EH (cell line): ENCODE measurements around the gene TMEM263.

ENCODE experiments used
- DNase-seq: peaks from one replicate; pipeline ENCODE4 v3.0.0-alpha.2; 2015; ENCODE audit warnings: low read depth

Gene TMEM263

DNA sequence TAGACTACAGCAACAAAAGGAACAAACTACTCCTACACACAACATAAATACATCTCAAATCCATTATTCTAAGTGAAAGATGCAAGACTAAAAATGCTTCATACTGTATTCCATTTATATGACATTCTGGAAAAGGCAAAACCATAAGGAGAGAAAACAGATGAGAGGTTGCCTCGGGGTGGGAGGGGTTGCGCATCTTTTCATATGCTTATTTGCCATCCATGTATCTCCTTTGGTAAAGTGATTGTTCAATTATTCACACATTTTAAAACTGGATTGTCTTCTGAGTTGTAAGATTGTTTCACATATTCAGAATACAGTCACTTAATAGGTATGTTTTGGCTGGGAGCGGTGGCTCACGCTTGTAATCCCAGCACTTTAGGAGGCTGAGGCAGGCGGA is 5.1 kb upstream of the TMEM263 start:
- no peak for DNase-seq

DNA sequence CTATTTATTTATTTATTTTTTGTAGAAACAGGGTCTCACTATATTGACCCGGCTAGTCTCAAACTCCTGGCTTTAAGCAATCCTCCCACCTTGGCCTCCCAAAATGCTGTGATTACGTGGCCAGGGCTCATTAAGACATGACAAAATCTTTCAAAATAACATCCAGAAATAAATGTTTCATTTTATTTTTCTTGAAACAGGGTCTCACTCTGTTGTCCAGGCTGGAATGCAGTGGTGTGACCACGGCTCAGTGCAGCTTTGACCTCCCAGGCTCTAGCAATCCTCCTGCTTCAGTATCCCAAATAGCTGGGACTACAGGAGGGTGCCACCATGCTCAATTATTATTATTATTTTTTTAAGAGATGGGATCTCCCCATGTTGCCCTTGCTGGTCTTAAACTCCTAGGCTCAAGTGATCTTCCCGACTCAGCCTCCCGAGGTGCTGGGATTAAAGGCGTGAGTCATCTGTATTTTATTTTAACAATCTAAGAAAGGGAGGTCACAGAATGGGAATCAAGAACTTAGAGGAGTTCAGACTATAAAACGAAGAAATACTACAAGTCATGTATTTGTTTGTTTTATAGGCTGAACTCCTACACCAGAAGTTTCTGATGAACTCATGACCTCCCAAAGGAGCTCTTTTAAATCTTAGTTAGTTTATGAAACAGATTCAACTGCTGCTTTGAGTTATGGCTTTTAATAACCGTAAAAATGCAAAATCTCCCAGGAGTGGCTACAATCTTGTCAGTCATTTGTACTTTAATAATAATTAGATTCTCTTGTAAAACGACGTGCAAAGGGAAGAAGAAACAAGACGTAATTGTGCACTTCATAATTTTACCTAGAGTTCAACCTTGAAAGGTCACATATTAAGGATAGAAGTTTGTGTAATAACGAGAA is 2.1 kb upstream of the TMEM263 start:
- DNase-seq = peak; percentile 87

DNA sequence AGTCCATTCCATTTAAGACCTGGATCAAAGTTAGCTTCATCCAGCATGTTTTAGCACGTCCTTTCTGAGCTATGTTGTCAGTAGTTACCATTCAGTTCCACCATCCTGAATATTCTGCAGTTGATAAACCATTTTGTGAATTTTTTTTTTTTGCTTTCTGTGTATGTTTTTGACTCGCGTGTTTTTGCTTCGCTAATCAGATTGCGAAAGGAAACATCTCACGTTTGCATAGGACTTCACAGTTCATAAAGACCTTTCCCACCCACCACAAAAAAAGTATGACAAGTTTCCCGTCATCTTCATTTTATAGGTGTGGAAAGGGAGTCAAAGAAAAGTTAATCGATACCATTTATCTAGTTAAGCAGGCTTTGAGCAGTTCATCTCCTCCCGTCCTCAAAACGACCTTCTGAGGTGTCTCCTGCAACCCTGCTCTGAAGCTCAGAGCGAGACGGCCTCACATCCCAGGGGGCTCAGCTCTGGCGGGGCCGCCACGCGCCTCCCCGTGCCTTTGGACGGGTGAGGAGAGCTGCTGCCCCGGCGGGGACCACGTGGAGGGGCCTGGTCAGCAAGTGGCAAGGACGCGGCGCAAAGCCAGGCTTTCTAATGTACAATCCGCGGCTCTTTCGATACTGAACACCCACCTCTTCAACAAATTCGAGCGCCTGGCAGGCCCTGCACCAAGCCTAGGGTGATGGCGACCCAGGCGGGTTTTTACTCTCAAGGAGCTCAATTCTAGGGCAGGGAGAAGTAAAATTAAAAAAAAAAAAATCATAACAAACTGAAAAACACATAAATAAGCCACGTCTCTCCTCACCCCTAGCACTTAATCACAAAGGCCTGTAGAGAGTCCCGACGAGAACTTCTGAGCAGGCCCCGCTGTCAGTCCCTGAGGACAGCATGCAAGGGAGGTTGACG is 988 bp upstream of the TMEM263 start:
- DNase-seq = peak; percentile 52

DNA sequence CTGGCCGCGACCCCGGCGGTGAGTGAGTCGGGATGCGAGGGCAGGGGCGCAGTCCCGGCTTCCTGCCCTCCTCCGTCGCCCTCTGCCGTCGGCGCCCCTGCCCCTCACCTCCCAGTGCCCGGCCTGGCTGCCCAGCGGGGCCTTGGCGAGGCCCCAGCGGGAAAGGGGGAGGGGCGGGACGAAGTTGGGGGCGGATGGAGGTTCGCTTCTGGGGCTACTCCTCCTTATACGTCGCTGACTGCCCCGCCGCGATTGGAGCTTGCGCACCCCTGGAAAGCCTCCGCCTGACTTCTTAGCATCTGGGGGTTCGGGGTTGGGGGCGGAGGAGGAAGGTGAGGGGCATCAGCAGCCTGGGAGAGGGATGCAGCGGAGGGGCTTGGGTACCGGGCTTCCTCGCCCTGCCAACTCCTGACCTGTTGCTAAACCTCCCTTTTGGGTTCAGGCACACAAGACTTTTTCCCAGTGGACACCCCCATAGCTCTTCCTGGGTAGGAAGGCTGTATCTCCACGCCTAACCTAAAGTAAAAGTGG is 406 bp downstream of the TMEM263 start:
- peak; percentile 74 for DNase-seq

DNA sequence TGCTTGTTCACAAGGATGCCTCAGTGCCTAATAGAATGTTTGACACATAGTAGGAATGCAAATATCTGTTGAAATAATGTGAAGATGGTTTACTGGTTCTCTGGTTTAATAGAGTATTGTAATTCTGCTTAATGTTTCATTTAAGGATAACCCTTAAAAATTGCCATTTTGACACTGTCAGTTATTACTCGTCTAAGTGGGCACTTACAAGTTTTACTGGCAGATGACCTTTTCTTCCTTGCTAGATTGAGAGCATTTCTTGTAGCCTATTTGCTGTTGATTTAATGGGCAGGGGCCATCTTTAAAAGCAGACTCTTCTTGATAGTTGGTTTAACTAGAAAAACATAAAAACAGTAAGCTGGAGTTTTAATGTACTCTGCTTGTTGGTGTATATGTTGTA is 1.9 kb downstream of the TMEM263 start:
- peak; percentile 20 for DNase-seq

DNA sequence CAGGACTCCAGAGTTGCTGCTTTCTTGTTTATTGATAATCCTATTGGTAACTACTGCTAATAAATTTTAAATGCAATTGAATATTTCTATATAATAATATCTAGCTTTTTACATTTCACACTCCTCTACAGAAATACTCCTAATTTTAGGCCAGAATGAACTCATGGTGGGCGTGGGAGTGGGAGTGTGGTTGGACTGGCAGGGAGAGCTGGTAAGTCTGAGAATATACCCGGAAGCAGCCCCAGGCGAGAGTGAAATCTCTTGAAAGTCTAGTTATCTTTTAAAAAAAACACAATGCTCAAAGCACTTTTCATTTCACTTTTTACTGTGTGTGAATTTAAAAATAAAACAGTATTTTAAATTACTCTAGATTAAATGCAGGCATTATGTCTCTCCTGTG is 4.7 kb downstream of the TMEM263 start:
- no peak for DNase-seq

DNA sequence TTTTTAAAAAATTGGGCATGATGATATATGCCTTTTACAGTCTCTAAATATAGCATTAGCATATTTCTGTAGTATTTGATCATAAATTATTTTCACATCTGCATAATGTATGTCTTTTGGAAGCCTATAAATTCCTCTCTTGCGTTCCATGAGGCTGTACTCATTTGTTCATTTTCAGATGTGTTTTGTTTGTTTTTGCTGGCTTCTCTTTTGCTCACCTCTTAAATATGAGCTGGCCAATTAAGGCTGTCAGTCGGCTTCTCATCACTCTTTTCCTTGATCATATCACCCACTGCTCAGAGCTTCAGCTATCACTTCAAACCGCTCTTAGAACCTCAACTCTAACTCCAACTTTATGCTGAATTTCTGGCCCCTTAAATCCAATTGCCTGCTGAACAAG is 6.6 kb downstream of the TMEM263 start:
- DNase-seq = peak; percentile 78

DNA sequence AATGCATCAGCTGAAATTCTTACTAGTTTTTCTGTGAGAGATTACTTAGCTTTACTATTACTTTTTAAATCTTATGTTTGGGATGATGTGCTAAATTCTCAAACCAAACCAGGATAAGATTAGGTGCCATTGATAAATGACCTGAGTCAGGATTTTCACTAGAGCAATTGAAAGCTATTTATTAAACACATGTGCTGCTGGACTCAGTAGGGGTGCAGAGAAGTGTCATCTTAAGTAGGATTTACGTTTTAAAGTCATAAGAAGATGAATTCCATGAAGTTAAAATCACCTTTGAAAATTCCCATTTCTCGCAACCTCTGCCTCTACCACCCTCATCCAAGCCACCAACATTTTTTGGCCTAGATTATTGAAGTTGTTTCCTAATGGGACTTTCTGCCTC is 8.8 kb downstream of the TMEM263 start:
- DNase-seq = no peak

DNA sequence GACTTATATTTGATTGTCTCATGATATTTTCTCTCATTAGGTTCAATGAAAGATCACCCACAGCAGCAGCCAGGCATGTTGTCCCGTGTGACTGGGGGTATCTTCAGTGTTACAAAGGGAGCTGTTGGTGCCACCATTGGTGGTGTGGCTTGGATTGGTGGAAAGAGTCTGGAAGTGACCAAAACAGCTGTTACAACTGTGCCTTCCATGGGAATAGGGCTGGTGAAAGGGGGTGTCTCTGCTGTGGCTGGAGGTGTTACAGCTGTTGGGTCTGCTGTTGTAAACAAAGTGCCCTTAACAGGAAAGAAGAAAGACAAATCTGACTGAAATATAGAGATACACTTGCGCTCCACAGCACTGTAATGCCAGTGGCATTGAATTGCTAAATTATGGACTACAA is 15.4 kb downstream of the TMEM263 start:
- no peak for DNase-seq

DNA sequence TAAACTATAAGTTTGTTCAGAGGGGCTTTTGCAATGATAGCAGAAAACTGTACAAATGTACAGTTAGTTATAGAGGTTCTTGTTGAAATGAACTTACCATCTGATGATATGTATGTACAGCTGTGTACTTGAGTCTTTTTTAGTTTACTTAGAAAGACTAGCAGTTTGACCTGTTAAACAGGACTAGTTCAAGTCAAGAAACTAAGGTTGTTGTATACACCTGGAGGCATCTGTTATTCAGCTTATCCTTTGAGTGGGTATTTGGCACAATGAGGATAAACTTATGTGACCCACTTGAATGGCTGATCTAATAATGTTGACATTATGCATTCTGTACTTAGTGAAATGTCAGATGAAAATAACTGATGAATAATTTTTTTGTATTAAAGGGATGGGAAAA is 17.8 kb downstream of the TMEM263 start:
- no peak for DNase-seq

DNA sequence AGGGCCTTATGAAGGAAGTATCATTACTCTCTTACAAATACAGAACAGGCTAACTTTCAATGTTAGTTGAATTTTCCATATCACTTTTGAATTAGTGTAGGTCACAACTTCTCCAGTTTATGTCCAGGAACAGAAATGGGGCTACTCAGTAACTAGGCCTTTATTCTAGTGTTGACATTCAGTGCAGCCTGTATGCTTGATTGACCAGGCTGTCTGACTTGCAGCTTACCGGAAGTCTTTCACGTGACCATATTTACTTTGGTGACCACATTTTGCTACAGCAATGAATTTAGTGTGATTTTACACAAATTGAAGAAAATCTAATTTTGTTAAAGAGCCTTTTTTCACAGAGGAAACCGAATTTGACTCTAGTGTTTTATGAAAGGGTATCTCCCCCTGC is 18.8 kb downstream of the TMEM263 start:
- no peak for DNase-seq

DNA sequence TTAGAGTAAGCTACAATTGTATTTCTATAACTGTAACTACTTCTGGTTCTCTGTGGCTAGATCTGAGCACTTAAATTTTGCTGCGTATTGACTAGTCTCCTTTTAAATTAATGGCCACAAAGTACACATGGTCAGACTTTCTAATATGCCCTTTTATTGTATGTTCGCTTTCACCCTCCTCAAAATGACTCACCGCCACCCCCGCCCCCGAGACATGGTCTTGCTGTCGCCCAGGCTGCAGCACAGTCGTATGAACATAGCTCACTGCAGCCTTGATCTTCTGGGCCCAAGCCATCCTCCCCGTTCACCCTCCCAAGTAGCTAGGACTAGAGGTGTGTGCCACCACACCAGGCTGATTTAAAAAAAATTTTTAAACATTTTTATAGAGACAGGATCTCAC is 19.4 kb downstream of the TMEM263 start:
- DNase-seq = no peak

DNA sequence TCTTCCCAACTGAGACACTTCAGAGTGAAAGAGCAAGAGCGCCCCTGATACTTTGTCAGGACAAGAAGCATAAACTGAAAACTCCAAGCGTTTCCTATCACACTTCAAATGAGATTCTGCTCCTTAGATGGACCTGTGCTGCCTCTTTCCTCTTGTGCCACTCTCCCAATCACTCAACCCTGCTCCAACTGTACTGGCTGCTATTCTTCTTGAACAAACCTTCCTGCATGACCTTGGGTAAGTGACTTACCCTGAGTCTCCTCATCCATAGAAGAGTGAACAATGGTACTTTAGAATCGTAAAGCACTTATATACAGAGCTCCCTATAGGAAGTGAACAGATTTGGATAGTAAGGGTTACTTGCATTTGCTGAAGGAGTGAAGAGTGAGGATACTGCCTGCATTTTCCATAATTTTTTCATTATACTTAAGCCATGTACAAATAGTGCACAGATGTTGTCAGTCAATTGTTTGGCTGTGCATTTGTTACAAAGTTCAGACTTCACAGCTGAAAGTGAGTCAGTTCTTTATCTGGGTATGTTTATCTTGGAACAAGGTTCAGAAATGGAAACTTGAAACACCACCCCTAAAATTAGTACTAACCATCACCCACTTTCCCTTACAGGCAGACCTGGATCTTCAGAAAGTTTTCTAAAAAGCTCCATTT is 20.4 kb downstream of the TMEM263 start:
- peak; percentile 49 for DNase-seq

DNA sequence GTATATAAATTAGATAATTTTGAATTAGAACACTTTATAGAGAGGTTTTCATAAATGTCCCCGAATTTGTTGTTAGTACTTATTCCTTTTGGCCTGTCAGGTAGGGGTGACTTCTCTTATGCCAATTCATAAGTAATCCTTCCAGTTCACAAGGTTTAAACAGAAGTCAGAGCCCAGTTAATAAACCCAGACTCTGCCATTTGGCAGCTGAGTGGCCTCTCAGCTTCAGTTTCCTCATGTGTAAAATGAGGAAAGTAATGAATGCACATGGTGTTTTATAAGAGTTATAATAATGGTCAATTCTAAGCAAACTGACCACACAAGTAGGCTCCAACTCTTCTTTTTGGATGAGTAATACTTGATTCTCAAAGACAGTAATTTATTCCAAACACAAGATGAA is 21.0 kb downstream of the TMEM263 start:
- no peak for DNase-seq

DNA sequence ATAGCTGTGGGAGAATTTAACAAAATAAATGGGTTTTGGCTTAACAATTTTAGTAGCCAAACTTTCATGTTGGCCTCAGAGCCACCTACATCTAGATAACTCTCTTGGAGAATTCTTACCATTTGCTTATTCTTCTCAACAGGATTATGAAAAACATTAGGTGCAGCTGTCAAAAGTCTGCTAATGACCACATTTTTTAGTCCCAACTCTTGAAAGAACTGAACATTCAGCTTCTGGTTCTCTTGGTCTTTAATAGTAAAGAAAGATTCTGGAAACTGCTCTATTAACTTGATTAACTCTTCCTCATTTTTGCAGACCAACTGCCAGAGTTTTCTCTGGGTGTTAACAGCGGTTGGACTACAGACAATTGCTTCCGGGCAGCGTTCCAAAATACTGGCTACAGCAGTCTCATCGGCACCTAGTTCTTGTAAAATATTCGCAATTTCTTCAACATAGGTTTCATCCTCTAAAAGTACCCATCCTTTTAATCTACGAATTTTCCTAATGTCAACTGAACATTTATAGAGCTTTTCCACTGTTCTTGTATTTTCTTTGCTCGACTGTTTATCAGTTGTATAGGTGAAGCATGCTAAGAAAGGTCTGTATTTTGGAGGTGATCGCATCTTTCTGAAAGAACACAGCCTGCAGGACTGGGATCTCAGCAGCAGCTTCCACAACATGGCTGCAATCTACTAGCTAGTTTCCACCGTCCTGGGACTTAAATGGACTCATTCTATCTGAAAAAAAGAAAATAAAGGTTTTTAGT is 22.5 kb downstream of the TMEM263 start:
- peak; percentile 63 for DNase-seq

DNA sequence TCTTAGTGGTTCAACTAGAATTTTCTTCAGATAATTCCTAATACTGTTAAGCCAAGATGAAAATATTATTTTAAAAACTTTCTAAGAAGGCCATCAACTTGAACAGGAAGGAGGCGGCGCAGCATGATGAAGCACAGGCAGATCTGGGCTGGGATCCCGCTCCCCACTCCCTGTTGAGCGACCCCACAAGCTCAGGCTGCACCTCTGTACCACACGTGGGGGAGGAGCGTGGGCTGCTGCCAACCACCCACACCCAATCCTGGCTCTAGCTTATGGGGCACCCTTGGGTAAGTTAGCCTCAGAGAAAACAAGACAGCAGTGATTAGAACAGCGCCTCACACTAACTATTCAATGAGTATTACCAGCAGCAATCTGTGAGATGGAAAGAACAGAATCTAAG is 25.2 kb downstream of the TMEM263 start:
- no peak for DNase-seq

DNA sequence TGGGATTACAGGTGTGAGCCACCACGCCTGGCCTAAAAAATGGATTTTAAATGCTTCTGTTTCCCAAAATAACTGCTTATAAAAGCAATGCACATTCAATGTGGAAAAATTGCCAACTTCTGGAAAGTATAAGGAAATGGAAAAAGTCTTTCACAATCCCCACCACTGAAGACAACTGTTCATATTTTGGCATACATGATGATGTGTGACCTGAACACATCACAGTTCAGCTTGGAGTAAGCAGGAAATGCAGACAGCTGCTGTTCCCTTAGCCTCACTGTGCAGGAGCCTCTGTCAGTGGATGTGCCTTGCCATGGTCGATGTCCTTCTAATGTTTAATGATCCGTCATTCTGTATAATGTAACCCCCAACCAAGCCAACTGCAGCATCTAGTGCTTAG is 26.1 kb downstream of the TMEM263 start:
- DNase-seq = no peak

DNA sequence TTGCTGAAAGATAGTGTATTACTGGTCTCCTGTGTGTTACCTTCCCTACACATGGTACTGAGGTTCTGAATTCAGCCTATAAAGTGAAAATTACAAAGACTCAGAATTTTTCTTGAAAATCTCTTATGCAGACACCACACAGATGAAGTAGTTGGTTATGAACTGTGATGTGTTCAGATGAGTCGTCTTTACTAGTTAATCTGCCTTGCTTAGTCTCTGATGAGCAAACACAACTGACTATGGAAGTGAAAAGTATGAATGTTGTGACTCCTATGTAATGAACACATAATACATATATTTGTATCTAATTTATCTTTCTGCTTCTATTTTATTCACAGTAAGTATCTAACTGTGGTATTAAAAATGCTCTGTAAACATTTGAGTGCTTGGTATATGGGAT is 26.5 kb downstream of the TMEM263 start:
- DNase-seq = no peak

DNA sequence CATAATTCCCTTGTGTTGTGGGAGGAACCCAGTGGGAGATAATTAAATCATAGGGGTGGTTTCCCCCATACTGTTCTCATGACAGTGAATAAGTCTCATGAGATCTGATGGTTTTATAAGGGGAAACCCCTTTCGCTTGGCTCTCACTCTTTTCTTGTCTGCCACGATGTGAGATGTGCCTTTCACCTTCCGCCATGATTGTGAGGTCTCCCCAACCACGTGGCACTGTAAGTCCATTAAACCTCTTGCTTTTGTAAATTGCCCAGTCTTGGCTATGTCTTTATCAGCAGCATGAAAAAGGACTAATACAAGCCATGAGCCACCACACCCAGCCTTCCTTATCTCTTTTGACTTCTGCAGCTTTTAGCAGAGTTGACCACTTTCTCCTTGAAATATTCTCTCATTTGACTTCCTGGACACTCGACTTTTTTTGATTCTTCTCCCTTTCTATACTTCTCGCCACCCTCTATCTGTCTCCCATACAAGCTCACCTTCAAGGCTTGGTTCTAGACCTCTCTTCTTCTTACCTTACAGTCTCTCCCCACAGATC is 29.0 kb downstream of the TMEM263 start:
- DNase-seq = no peak

DNA sequence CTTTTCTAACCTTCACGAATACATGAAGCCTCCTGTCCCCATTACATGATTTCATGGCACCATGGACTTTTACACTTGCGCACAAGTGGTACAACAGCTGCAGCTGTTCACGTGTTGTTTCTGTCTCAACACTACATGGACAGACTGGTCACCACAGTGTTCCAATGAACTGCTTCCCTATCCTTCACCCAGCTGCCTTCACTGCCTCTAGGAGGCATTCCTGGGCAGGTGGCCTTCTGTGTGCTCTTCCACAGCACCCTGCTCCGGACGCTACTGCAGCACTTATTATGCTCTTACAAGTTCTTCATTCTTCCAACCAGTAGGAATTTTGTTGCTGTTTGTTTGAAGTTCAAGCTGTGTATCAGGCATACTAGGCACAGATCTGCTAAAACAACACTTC is 29.8 kb downstream of the TMEM263 start:
- no peak for DNase-seq

DNA sequence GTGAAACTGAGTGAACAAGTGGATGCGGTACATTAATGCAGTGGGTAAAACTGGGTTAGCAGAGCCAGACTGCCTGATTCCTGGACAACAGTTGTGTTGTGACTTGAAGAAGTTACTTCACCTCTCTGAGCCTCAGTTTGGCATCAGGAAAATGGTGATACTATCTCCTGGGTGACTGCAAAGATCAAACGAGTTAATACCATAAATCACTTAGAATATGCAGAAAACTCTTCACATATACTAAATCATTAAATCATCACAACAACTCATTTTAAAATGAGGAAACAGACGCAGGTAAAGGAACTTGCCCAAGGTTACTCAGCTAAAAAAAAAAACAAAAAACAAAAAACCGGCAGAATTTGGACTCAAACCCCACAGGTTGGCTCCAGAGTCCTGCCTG is 30.4 kb downstream of the TMEM263 start:
- DNase-seq = no peak
